ENCODE data around the gene ANXA1.

GRCh38 chr9:73202980-73203379 lies 51.3 kb downstream of the ANXA1 start:
- no peak for TF ChIP-seq CTCF (IDR thresholded peaks at IDR 0.05)
- no peak for TF ChIP-seq POLR2A (IDR thresholded peaks at IDR 0.05)

All from uterus (tissue), 2 donors.